ENCODE results near the gene PSMB2. TPM values are rescaled to one million over a fixed set of nuclear protein-coding genes. Genes with fewer than 3 reads are reported as not detected.

Gene PSMB2
- total RNA-seq, 4 donors from 2014 or later: 16.1 to 41.6 (median 29.0) TPM

DNA sequence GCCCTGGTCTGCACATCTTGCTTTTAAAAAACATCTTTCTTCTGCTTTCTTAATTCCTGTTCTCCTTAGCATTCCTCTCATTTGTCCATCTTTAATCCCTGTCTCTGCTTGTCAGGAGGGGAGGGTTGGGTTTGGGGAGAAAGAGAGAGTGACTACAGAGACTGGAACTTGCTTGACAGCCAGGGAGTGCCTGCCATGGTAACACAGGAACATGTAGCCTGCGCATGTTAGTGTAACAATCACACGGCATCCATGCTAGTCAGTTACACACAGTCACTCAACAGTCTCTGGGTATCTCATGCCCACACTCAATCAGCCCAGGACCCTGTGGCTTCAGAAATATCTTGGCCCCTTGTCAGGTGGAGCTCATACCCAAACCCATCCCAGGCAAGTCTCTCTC is 69.0 kb downstream of the PSMB2 start:
- 91% methylated on average over 2 of the region's 2 CpGs; no CpG with 5 or more reads in 1 of the 2 donors for WGBS, 2 donors (ENCODE audit: low coverage in 1 of 2)
- Histone ChIP-seq H3K4me1 (peaks cover 0 to 23% (median 15%) of the 10 kb centered on the region in 4 donors), H3K4me3 (no peak overlapping the region), H3K9me3 (no peaks in the 10 kb centered on the region), H3K36me3 (no peaks in the 10 kb centered on the region), H3K27ac (no peak overlapping the region), H3K27me3 (peaks cover 65% of the 10 kb centered on the region)
- no peak for DNase-seq
- intact Hi-C loops (cut with DNase I; ENCODE audit: low total_unique reads) (no loop called here), in situ Hi-C loops (cut with MboI; ENCODE audit: low pct_ligation_motif_present in 1 of 4, low pct_unique_long_range_greater_than_20kb in 1 of 4, low sequenced_read_pairs in 3 of 4) (loop anchor here in 3 of 4 donors (5.0 to 25.0 kb wide), 3 partner anchors 110 to 385 kb away; partner anchors contain the start of genes SFPQ (in 2 of the 3) and C1orf216 (in 1 of the 3))
- TF ChIP-seq CTCF (IDR thresholded peaks at IDR 0.05) (no peak), POLR2A (IDR thresholded peaks at IDR 0.05) (no peak), POLR2AphosphoS5 (IDR thresholded peaks at IDR 0.05) (no peak), EP300 (IDR thresholded peaks at IDR 0.05; ENCODE audit: low read depth) (no peak)

GRCh38 chr1:35571263-35571662 is 70.1 kb downstream of the PSMB2 start:
- Histone ChIP-seq H3K4me1 (peaks cover 0 to 15% (median 12%) of the 10 kb centered on the region in 4 donors), H3K27ac (no peak overlapping the region), H3K9me3 (no peaks in the 10 kb centered on the region), H3K27me3 (peaks cover 55% of the 10 kb centered on the region), H3K36me3 (no peaks in the 10 kb centered on the region), H3K4me3 (no peak overlapping the region)
- no peak for DNase-seq
- 88 to 93% methylated on average over 3 to 8 of the region's 8 CpGs for WGBS, 2 donors (ENCODE audit: low coverage in 1 of 2)
- in situ Hi-C loops (cut with MboI; ENCODE audit: low pct_ligation_motif_present in 1 of 4, low pct_unique_long_range_greater_than_20kb in 1 of 4, low sequenced_read_pairs in 3 of 4): loop anchor here in 3 of 4 donors (5.0 to 25.0 kb wide), 3 partner anchors 109 to 384 kb away; partner anchors contain the start of genes SFPQ (in 2 of the 3) and C1orf216 (in 1 of the 3)
- intact Hi-C loops (cut with DNase I; ENCODE audit: low total_unique reads): no loop called here
- TF ChIP-seq CTCF (IDR thresholded peaks at IDR 0.05): no peak
- no peak for TF ChIP-seq EP300 (IDR thresholded peaks at IDR 0.05; ENCODE audit: low read depth)
- no peak for TF ChIP-seq POLR2AphosphoS5 (IDR thresholded peaks at IDR 0.05)
- no peak for TF ChIP-seq POLR2A (IDR thresholded peaks at IDR 0.05)

DNA sequence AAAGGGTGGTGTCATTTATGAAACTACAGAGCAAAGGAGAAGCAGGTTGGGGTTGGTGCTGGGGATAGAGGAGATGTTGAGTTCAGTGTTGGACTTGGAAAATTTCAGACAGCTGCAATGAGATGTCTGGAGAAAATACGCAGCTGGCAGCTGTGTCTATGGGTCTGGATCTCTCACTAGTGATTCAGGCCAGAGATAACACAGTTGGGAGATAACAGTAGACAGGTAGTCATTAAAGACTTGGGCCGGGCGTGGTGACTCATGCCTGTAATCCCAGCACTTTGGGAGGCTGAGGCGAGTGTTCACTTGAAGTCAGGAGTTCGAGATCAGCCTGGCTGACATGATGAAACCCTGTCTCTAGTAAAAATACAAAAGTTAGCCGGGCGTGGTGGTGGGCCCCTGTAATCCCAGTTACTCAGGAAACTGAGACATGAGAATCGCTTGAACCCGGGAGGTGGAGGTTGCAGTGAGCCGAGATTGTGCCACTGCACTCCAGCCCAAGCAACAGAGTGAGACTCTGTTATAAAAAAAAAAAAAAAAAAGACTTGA is 70.7 kb downstream of the PSMB2 start:
- TF ChIP-seq POLR2A (IDR thresholded peaks at IDR 0.05) (no peak), POLR2AphosphoS5 (IDR thresholded peaks at IDR 0.05) (no peak), EP300 (IDR thresholded peaks at IDR 0.05; ENCODE audit: low read depth) (no peak), CTCF (IDR thresholded peaks at IDR 0.05) (no peak)
- DNase-seq: no peak
- Histone ChIP-seq H3K27ac (no peak overlapping the region), H3K27me3 (peaks cover 49% of the 10 kb centered on the region), H3K36me3 (no peaks in the 10 kb centered on the region), H3K4me1 (peaks cover 0 to 15% (median 12%) of the 10 kb centered on the region in 4 donors), H3K4me3 (no peak overlapping the region), H3K9me3 (no peaks in the 10 kb centered on the region)
- intact Hi-C loops (cut with DNase I; ENCODE audit: low total_unique reads) (no loop called here), in situ Hi-C loops (cut with MboI; ENCODE audit: low pct_ligation_motif_present in 1 of 4, low pct_unique_long_range_greater_than_20kb in 1 of 4, low sequenced_read_pairs in 3 of 4) (loop anchor here in 3 of 4 donors (5.0 to 25.0 kb wide), 3 partner anchors 108 to 383 kb away; partner anchors contain the start of genes SFPQ (in 2 of the 3) and C1orf216 (in 1 of the 3))
- 77 to 86% methylated on average over 5 to 10 of the region's 10 CpGs for WGBS, 2 donors (ENCODE audit: low coverage in 1 of 2)

DNA sequence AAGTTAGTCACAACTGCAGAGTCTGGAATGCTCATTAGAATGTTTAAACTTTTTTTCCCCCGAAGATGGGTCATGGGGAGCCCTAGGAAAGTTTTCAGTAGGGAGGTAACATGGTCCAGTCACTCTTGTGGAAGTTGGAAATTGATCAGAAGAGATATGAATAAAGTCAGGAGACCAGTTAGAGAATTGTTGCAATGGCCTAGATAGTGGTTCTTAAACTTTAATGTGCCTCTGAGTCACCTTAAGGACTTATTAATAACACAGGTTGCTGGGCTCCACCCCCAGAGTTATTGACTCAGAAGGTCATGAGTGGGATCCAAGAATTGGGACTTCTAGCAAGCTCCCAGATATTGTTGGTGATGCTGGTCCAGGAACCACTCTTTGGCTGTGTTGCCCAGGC is 71.4 kb downstream of the PSMB2 start:
- in situ Hi-C loops (cut with MboI; ENCODE audit: low pct_ligation_motif_present in 1 of 4, low pct_unique_long_range_greater_than_20kb in 1 of 4, low sequenced_read_pairs in 3 of 4): loop anchor here (5.0 to 25.0 kb wide), 8 partner anchors 108 to 383 kb away; partner anchors contain the start of genes SFPQ (in 2 of the 4) and C1orf216 (in 1 of the 4)

More for the DNA sequence above, 71.4 kb downstream of the PSMB2 start:
- DNase-seq: no peak
- Histone ChIP-seq H3K27ac (no peak overlapping the region), H3K36me3 (no peaks in the 10 kb centered on the region), H3K4me3 (no peak overlapping the region), H3K27me3 (peaks cover 42% of the 10 kb centered on the region), H3K4me1 (peaks cover 0 to 15% (median 12%) of the 10 kb centered on the region in 4 donors), H3K9me3 (no peaks in the 10 kb centered on the region)
- TF ChIP-seq POLR2A (IDR thresholded peaks at IDR 0.05) (no peak), CTCF (IDR thresholded peaks at IDR 0.05) (no peak), EP300 (IDR thresholded peaks at IDR 0.05; ENCODE audit: low read depth) (no peak), POLR2AphosphoS5 (IDR thresholded peaks at IDR 0.05) (no peak)
- 65 to 75% methylated on average over 1 of the region's 1 CpG for WGBS, 2 donors (ENCODE audit: low coverage in 1 of 2)
- intact Hi-C loops (cut with DNase I; ENCODE audit: low total_unique reads): loop anchor here (2.0 to 5.0 kb wide), 2 partner anchors 157 to 207 kb away; no protein-coding TSS in a partner anchor
